SW 1271 (cell line): ENCODE measurements around the gene RASD2.

Experiments used
- DNase-seq, 2 experiments: peaks; one replicate each; lab custom pipeline; 2025; lab: John Stamatoyannopoulos, UW

RASD2 gene

GRCh38 chr22:35519306-35520000, 21.2 kb upstream of the RASD2 start:
- no peak for DNase-seq

- DNase-seq, result no peak
These were observed 19.0 kb upstream of the RASD2 start for GRCh38 chr22:35521358-35522224.

- DNase-seq, result no peak
These were observed 18.1 kb upstream of the RASD2 start for GRCh38 chr22:35522225-35523149.

- no peak for DNase-seq
These were observed 17.3 kb upstream of the RASD2 start for GRCh38 chr22:35523167-35523947.

- DNase-seq, result no peak
These were observed 15.5 kb upstream of the RASD2 start for GRCh38 chr22:35524966-35525686.

- DNase-seq, result no peak
These were observed 14.8 kb upstream of the RASD2 start for GRCh38 chr22:35525687-35526332.

GRCh38 chr22:35526333-35526979, 14.2 kb upstream of the RASD2 start:
- no peak for DNase-seq

GRCh38 chr22:35528927-35529326, 11.7 kb upstream of the RASD2 start:
- no peak for DNase-seq

- no peak for DNase-seq
These were observed 9.9 kb upstream of the RASD2 start for GRCh38 chr22:35530700-35531099.

GRCh38 chr22:35531202-35531601, 9.4 kb upstream of the RASD2 start:
- DNase-seq, result no peak

- DNase-seq, result no peak
These were observed 9.0 kb upstream of the RASD2 start for GRCh38 chr22:35531676-35532075.

- DNase-seq, result no peak
These were observed 7.1 kb upstream of the RASD2 start for GRCh38 chr22:35533365-35534029.

GRCh38 chr22:35534091-35534490, 6.5 kb upstream of the RASD2 start:
- no peak for DNase-seq

- no peak for DNase-seq
These were observed 3.4 kb upstream of the RASD2 start for GRCh38 chr22:35537232-35537631.

- DNase-seq, result no peak
These were observed 1.8 kb upstream of the RASD2 start for GRCh38 chr22:35538801-35539321.

GRCh38 chr22:35539487-35539886, 1.1 kb upstream of the RASD2 start:
- DNase-seq, result no peak

GRCh38 chr22:35539910-35540594, 579 bp upstream of the RASD2 start:
- DNase-seq, result no peak

- no peak for DNase-seq
These were observed 670 bp downstream of the RASD2 start for GRCh38 chr22:35541254-35541748.
